Measurements from ENCODE around the gene HRH1. TPM values are rescaled to one million over a fixed set of nuclear protein-coding genes. Genes with fewer than 3 reads are reported as not detected.

HRH1 gene
- total RNA-seq, 1 donor from 2014 or later: 2.6 TPM

GRCh38 chr3:11185564-11186317 lies 31.4 kb downstream of the HRH1 start:
- Histone ChIP-seq H3K4me3 (ENCODE audit: low read depth, low read length) (peak overlapping the region; percentile 22), H3K27me3 (ENCODE audit: control insufficient read depth, insufficient read depth, low read length) (no peaks in the 10 kb centered on the region), H3K36me3 (ENCODE audit: control insufficient read depth, insufficient read depth, low read length) (no peaks in the 10 kb centered on the region)
- peak; percentile 97 for DNase-seq (ENCODE audit: low read depth)
- peak; percentile 93 for FAIRE-seq
- TF ChIP-seq, protein P1, sequence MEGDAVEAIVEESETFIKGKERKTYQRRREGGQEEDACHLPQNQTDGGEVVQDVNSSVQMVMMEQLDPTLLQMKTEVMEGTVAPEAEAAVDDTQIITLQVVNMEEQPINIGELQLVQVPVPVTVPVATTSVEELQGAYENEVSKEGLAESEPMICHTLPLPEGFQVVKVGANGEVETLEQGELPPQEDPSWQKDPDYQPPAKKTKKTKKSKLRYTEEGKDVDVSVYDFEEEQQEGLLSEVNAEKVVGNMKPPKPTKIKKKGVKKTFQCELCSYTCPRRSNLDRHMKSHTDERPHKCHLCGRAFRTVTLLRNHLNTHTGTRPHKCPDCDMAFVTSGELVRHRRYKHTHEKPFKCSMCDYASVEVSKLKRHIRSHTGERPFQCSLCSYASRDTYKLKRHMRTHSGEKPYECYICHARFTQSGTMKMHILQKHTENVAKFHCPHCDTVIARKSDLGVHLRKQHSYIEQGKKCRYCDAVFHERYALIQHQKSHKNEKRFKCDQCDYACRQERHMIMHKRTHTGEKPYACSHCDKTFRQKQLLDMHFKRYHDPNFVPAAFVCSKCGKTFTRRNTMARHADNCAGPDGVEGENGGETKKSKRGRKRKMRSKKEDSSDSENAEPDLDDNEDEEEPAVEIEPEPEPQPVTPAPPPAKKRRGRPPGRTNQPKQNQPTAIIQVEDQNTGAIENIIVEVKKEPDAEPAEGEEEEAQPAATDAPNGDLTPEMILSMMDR (IDR thresholded peaks at IDR 0.05; ENCODE audit: insufficient read depth, low read length, severe bottlenecking): no peak

DNA sequence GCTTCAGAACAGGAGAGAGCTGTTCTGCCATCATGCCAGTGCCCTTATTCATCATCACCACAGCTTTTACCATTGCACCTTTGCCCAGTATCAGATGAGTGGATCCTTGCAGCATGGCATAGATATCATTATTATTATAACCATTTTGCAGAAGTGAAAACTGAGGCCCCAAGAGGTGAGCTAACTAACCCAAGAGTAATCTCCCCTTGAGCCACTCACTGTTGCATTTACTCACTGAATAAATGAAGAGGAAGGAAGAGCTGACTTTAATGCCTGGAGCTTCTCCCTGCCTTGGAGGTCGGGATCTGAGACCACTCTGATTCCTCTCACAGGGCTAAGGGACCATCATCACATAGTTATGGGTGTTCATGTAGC lies 32.0 kb downstream of the HRH1 start:
- H3K36me3 ChIP-seq (ENCODE audit: control insufficient read depth, insufficient read depth, low read length): no peaks in the 10 kb centered on the region
- FAIRE-seq: no peak
- H3K4me3 ChIP-seq (ENCODE audit: low read depth, low read length): no peak overlapping the region
- H3K27me3 ChIP-seq (ENCODE audit: control insufficient read depth, insufficient read depth, low read length): no peaks in the 10 kb centered on the region
- TF ChIP-seq, protein P1 (IDR thresholded peaks at IDR 0.05; ENCODE audit: insufficient read depth, low read length, severe bottlenecking): no peak
- DNase-seq (ENCODE audit: low read depth): no peak

GRCh38 chr3:11186771-11187191 lies 32.5 kb downstream of the HRH1 start:
- FAIRE-seq: no peak
- no peak overlapping the region for H3K4me3 ChIP-seq (ENCODE audit: low read depth, low read length)
- TF ChIP-seq, protein P1 (IDR thresholded peaks at IDR 0.05; ENCODE audit: insufficient read depth, low read length, severe bottlenecking): no peak
- no peak for DNase-seq (ENCODE audit: low read depth)
- H3K27me3 ChIP-seq (ENCODE audit: control insufficient read depth, insufficient read depth, low read length): no peaks in the 10 kb centered on the region
- H3K36me3 ChIP-seq (ENCODE audit: control insufficient read depth, insufficient read depth, low read length): no peaks in the 10 kb centered on the region

- DNase-seq (ENCODE audit: low read depth) (no peak), FAIRE-seq (no peak)
- TF ChIP-seq, protein P1 (IDR thresholded peaks at IDR 0.05; ENCODE audit: insufficient read depth, low read length, severe bottlenecking): no peak
- Histone ChIP-seq H3K4me3 (ENCODE audit: low read depth, low read length) (no peak overlapping the region), H3K27me3 (ENCODE audit: control insufficient read depth, insufficient read depth, low read length) (no peaks in the 10 kb centered on the region), H3K36me3 (ENCODE audit: control insufficient read depth, insufficient read depth, low read length) (no peaks in the 10 kb centered on the region)
Observed at GRCh38 chr3:11187681-11188080, 33.4 kb downstream of the HRH1 start.

- H3K36me3 ChIP-seq (ENCODE audit: control insufficient read depth, insufficient read depth, low read length): no peaks in the 10 kb centered on the region
- FAIRE-seq (no peak), DNase-seq (ENCODE audit: low read depth) (no peak)
- TF ChIP-seq, protein P1 (IDR thresholded peaks at IDR 0.05; ENCODE audit: insufficient read depth, low read length, severe bottlenecking): no peak
- no peaks in the 10 kb centered on the region for H3K27me3 ChIP-seq (ENCODE audit: control insufficient read depth, insufficient read depth, low read length)
- H3K4me3 ChIP-seq (ENCODE audit: low read depth, low read length): no peak overlapping the region
Observed at GRCh38 chr3:11188231-11188630, 33.9 kb downstream of the HRH1 start.

DNA sequence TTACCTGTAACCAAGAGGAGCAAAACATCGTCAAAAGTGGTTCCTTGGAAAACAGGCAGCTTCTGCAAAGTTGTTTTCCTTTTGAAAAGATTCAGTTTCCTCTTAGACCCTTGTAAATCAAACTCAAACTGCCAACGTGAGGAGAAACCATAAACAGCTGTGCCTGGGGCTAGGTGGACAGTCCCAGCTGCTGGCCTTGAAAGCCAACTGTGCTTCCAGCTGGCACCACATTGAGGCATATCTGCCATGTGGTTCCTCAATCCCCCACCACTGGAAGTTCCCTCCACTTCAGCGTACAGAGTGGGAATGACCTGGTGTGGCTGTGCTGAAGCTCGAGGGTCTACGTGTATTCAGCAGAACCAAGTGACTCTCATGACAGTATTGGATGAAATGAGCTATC lies 40.9 kb downstream of the HRH1 start:
- TF ChIP-seq, protein P1 (IDR thresholded peaks at IDR 0.05; ENCODE audit: insufficient read depth, low read length, severe bottlenecking): no peak
- FAIRE-seq: no peak
- no peak for DNase-seq (ENCODE audit: low read depth)
- Histone ChIP-seq H3K36me3 (ENCODE audit: control insufficient read depth, insufficient read depth, low read length) (no peaks in the 10 kb centered on the region), H3K4me3 (ENCODE audit: low read depth, low read length) (no peak overlapping the region), H3K27me3 (ENCODE audit: control insufficient read depth, insufficient read depth, low read length) (no peaks in the 10 kb centered on the region)
